HepG2 (cell line): ENCODE data around the gene CARS1. TPM values are rescaled to one million over a fixed set of nuclear protein-coding genes. Genes with fewer than 3 reads are reported as not detected.

Experiments used
- ATF7 ChIP-seq, 2 experiments: fragments of 450-650 bp in 1 of 2; sonication (generic) in 1 of 2; formaldehyde crosslinking in 1 of 2; IDR thresholded peaks; 2 replicates each; pipeline versions ENCODE4 v1.4.0 to v1.6.1; 2016 to 2020; ENCODE audit warnings: antibody characterized with exemption in 1 of 2, mild to moderate bottlenecking in 1 of 2, missing genetic modification reagents in 1 of 2
- CENPT ChIP-seq: sonication (generic); formaldehyde crosslinking; IDR thresholded peaks from 2 replicates; pipeline ENCODE4 v1.8.0; 2022; ENCODE audit warnings: low read depth, mild to moderate bottlenecking, moderate library complexity, missing genetic modification reagents
- FOXO1 ChIP-seq: sonication (generic); formaldehyde crosslinking; IDR thresholded peaks from 2 replicates; pipeline ENCODE4 v1.4.0; 2020; ENCODE audit warnings: missing genetic modification reagents
- HCFC1 ChIP-seq: fragments of 150-350 bp; IDR thresholded peaks from 2 replicates; pipeline ENCODE4 v1.6.1; 2014; ENCODE audit warnings: low read depth, low read length
- HIVEP1 ChIP-seq: sonication (generic); formaldehyde crosslinking; IDR thresholded peaks from 2 replicates; pipeline ENCODE4 v1.4.0; 2020; ENCODE audit warnings: mild to moderate bottlenecking, missing genetic modification reagents
- NCOA2 ChIP-seq: sonication (generic); formaldehyde crosslinking; IDR thresholded peaks from 2 replicates; pipeline ENCODE4 v1.8.0; 2022; ENCODE audit warnings: inconsistent platforms
- SMAD1 ChIP-seq: sonication (generic); formaldehyde crosslinking; IDR thresholded peaks from 2 replicates; pipeline ENCODE4 v1.4.0; 2020; ENCODE audit warnings: missing genetic modification reagents, low read depth, mild to moderate bottlenecking, borderline replicate concordance
- SMC3 ChIP-seq: IDR thresholded peaks from 2 replicates; pipeline ENCODE4 v1.6.1; 2011; ENCODE audit warnings: low read length, improper control_type of control experiment
- SP2 ChIP-seq: sonication (generic); formaldehyde crosslinking; IDR thresholded peaks from 2 replicates; pipeline ENCODE4 v1.5.1; 2020; ENCODE audit warnings: mild to moderate bottlenecking, missing genetic modification reagents
- TEAD2 ChIP-seq: sonication (generic); formaldehyde crosslinking; IDR thresholded peaks from 2 replicates; pipeline ENCODE4 v1.9.0; 2021; ENCODE audit warnings: missing genetic modification reagents
- ZIK1 ChIP-seq: sonication (generic); formaldehyde crosslinking; IDR thresholded peaks from 2 replicates; pipeline ENCODE4 v1.5.0; 2020; ENCODE audit warnings: mild to moderate bottlenecking, low read depth, missing genetic modification reagents, borderline replicate concordance
- ZNF224 ChIP-seq: sonication (generic); formaldehyde crosslinking; IDR thresholded peaks from 2 replicates; pipeline ENCODE4 v1.5.0; 2020; ENCODE audit warnings: mild to moderate bottlenecking, missing genetic modification reagents
- ZNF367 ChIP-seq: sonication (generic); formaldehyde crosslinking; IDR thresholded peaks from 2 replicates; pipeline ENCODE4 v1.4.0; 2020; ENCODE audit warnings: missing genetic modification reagents, borderline replicate concordance
- ZNF451 ChIP-seq: sonication (generic); formaldehyde crosslinking; IDR thresholded peaks from 2 replicates; pipeline ENCODE4 v1.5.0; 2020; ENCODE audit warnings: mild to moderate bottlenecking, missing genetic modification reagents
- ZNF569 ChIP-seq: sonication (generic); formaldehyde crosslinking; IDR thresholded peaks from 2 replicates; pipeline ENCODE4 v1.5.0; 2020; ENCODE audit warnings: mild to moderate bottlenecking, missing genetic modification reagents, moderate library complexity, borderline replicate concordance
- ZNF670 ChIP-seq: sonication (generic); formaldehyde crosslinking; IDR thresholded peaks from 2 replicates; pipeline ENCODE4 v1.8.0; 2022; ENCODE audit warnings: mild to moderate bottlenecking, missing genetic modification reagents, borderline replicate concordance
- ZNF816 ChIP-seq: sonication (generic); formaldehyde crosslinking; IDR thresholded peaks from 2 replicates; pipeline ENCODE4 v1.8.0; 2022; ENCODE audit warnings: missing genetic modification reagents, mild to moderate bottlenecking, borderline replicate concordance
- polyA plus RNA-seq, 8 experiments: library from polyadenylated mRNA; depleted of rRNA in 3 of 8; stranded (reverse) in 7 of 8; unstranded in 1 of 8; fragments of >200 nt; fragmentation: Illumina TruSeq in 4 of 8; extraction: Trizol in 4 of 8; gene quantifications; 2 replicates each; pipeline versions ENCODE4 v1.2.1 to v1.2.3, GENCODE V29; 2011 to 2016; ENCODE audit warnings: low read depth in 4 of 8, missing spikeins in 1 of 8, mixed read lengths in 1 of 8; ENCODE audit not compliant: insufficient read depth in 1 of 8
- total RNA-seq, 5 experiments: library from RNA; depleted of rRNA; stranded (reverse); fragments of >200 nt; fragmentation: Illumina TruSeq; extraction: Trizol; gene quantifications; 2 replicates each; pipeline ENCODE4 v1.2.3, GENCODE V29; 2016; ENCODE audit warnings: low read depth in 1 of 5
- TF ChIP-seq, protein P1 (sequence below): sonication (generic); formaldehyde crosslinking; conservative IDR thresholded peaks from 2 replicates; pipeline ENCODE4 v1.8.0; 2022; ENCODE audit warnings: missing genetic modification reagents
- TF ChIP-seq, protein P2 (sequence below): sonication (generic); formaldehyde crosslinking; conservative IDR thresholded peaks from 2 replicates; pipeline ENCODE4 v1.8.0; 2022; ENCODE audit warnings: mild to moderate bottlenecking, moderate library complexity, missing genetic modification reagents
- TF ChIP-seq, protein P3 (sequence below): sonication (generic); formaldehyde crosslinking; IDR thresholded peaks from 2 replicates; pipeline ENCODE4 v1.4.0; 2020; ENCODE audit warnings: missing genetic modification reagents
- TF ChIP-seq, protein P4 (sequence below): sonication (generic); formaldehyde crosslinking; IDR thresholded peaks from 2 replicates; pipeline ENCODE4 v1.9.0; 2022; ENCODE audit warnings: missing genetic modification reagents, mild to moderate bottlenecking, borderline replicate concordance

Gene CARS1
- total and polyA plus RNA-seq, 2 of the 13 experiments (the other 11 are each of a cell fraction or from before 2014, with no cell fraction given), result 33.8 to 47.0 TPM

DNA sequence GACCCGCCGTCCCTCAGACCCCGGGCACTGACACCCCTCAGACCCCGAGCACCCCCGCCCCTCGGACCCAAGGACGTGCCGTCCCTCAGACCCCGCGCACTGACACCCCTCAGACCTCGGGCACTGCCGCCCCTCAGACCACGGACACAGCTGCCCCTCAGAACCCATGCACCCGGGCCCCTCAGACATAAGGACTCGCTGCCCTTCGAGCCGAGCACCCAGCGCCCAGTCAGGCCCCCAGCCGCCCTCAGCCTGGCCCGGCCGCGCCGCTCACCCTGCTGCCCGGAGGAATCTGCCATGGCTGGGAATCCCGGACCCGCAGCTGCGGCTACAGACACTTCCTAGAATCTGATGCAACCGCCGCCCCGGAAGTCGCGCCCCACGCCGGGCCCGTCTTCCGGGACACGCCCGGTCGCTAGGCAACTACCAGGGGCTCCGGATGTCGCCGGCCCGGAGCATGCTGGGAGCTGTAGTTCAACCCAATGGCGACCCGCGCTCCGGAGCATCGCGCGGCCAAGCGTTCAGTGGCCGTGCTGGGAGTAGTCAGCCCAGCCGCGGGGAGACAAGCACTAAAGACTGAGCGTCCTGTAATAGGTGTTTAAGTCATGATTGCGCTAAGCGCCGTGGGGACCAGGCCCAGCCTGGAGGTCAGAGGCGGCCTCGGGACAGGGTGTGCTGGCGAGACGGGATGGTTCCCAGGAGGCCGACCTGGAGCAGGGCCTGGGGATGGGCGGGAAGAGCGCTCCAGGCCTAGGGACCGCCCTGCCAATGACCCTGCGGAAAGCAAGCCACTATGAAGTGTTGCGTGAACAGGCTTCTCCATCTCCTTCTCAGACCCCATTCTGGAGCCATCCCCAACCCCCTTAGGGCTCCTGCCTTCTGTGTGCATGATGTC lies at the start of gene CARS1 (continued):
- peak; percentile 62; the same call in 1 of the 2 replicates for TF ChIP-seq ZNF670 (CRISPR knock-in tag)
- peak; percentile 24 for TF ChIP-seq FOXO1
- TF ChIP-seq SMC3, result no peak
- no peak for TF ChIP-seq CENPT (CRISPR knock-in tag)
- peak; percentile 71 for TF ChIP-seq SP2 (CRISPR knock-in tag)
- no peak for TF ChIP-seq ZNF224 (CRISPR knock-in tag)
- no peak for TF ChIP-seq ATF7 (IDR thresholded peaks at IDR 0.05)
- TF ChIP-seq ATF7 (CRISPR knock-in tag; IDR thresholded peaks at IDR 0.05), result peak; percentile 39; the same call in 1 of the 2 replicates
- TF ChIP-seq ZIK1 (CRISPR knock-in tag), result no peak
- TF ChIP-seq, protein P1, sequence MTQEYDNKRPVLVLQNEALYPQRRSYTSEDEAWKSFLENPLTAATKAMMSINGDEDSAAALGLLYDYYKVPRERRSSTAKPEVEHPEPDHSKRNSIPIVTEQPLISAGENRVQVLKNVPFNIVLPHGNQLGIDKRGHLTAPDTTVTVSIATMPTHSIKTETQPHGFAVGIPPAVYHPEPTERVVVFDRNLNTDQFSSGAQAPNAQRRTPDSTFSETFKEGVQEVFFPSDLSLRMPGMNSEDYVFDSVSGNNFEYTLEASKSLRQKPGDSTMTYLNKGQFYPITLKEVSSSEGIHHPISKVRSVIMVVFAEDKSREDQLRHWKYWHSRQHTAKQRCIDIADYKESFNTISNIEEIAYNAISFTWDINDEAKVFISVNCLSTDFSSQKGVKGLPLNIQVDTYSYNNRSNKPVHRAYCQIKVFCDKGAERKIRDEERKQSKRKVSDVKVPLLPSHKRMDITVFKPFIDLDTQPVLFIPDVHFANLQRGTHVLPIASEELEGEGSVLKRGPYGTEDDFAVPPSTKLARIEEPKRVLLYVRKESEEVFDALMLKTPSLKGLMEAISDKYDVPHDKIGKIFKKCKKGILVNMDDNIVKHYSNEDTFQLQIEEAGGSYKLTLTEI (CRISPR knock-in tag), result no peak
- TF ChIP-seq TEAD2 (CRISPR knock-in tag), result no peak
- no peak for TF ChIP-seq ZNF816 (CRISPR knock-in tag)
- TF ChIP-seq ZNF451 (CRISPR knock-in tag), result no peak; the same call in 1 of the 2 replicates
- TF ChIP-seq NCOA2 (CRISPR knock-in tag), result no peak; the same call in 1 of the 2 replicates
- TF ChIP-seq, protein P2, sequence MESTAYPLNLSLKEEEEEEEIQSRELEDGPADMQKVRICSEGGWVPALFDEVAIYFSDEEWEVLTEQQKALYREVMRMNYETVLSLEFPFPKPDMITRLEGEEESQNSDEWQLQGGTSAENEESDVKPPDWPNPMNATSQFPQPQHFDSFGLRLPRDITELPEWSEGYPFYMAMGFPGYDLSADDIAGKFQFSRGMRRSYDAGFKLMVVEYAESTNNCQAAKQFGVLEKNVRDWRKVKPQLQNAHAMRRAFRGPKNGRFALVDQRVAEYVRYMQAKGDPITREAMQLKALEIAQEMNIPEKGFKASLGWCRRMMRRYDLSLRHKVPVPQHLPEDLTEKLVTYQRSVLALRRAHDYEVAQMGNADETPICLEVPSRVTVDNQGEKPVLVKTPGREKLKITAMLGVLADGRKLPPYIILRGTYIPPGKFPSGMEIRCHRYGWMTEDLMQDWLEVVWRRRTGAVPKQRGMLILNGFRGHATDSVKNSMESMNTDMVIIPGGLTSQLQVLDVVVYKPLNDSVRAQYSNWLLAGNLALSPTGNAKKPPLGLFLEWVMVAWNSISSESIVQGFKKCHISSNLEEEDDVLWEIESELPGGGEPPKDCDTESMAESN (CRISPR knock-in tag), result peak; percentile 49; the same call in 1 of the 2 replicates
- peak; percentile 97 for TF ChIP-seq HIVEP1 (CRISPR knock-in tag)
- no peak for TF ChIP-seq ZNF367 (CRISPR knock-in tag)
- TF ChIP-seq, protein P3, sequence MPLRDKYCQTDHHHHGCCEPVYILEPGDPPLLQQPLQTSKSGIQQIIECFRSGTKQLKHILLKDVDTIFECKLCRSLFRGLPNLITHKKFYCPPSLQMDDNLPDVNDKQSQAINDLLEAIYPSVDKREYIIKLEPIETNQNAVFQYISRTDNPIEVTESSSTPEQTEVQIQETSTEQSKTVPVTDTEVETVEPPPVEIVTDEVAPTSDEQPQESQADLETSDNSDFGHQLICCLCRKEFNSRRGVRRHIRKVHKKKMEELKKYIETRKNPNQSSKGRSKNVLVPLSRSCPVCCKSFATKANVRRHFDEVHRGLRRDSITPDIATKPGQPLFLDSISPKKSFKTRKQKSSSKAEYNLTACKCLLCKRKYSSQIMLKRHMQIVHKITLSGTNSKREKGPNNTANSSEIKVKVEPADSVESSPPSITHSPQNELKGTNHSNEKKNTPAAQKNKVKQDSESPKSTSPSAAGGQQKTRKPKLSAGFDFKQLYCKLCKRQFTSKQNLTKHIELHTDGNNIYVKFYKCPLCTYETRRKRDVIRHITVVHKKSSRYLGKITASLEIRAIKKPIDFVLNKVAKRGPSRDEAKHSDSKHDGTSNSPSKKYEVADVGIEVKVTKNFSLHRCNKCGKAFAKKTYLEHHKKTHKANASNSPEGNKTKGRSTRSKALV, result peak; percentile 85
- TF ChIP-seq, protein P4, sequence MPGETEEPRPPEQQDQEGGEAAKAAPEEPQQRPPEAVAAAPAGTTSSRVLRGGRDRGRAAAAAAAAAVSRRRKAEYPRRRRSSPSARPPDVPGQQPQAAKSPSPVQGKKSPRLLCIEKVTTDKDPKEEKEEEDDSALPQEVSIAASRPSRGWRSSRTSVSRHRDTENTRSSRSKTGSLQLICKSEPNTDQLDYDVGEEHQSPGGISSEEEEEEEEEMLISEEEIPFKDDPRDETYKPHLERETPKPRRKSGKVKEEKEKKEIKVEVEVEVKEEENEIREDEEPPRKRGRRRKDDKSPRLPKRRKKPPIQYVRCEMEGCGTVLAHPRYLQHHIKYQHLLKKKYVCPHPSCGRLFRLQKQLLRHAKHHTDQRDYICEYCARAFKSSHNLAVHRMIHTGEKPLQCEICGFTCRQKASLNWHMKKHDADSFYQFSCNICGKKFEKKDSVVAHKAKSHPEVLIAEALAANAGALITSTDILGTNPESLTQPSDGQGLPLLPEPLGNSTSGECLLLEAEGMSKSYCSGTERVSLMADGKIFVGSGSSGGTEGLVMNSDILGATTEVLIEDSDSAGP (CRISPR knock-in tag), result peak; percentile 77
- TF ChIP-seq HCFC1, result peak; percentile 96
- TF ChIP-seq SMAD1, result peak; percentile 81; the same call in 1 of the 2 replicates
- TF ChIP-seq ZNF569 (CRISPR knock-in tag), result no peak
